Measurements from ENCODE around the gene TOR1B. TPM values are rescaled to one million over a fixed set of nuclear protein-coding genes. Genes with fewer than 3 reads are reported as not detected.

Gene TOR1B
- total RNA-seq, 2 donors from 2014 or later = 15.2 to 16.9 TPM

DNA sequence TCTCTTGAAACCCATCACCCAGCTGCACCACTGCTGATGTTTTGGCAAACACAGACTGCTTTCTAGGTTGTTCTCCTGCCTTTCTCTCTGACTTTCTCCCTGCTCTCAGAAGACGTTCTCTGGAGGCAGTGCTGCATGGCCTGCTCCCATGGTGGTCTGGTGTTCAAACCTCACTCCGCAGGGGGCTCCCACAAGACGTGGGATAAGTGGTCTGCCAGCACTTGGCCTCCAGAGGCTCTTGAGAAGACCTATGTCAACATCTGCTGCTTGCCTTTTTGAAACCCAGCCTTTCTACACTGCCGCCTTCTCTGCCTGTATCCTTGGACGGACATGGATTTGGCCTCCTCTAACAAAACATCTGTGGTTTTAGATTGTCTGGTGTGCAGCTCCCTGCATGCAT is 48.8 kb downstream of the TOR1B start:
- Mint-ChIP-seq H3K27ac (no peak overlapping the region), H3K4me1 (no peaks in the 10 kb centered on the region), H3K36me3 (ENCODE audit: low read depth) (peaks cover 39% of the 10 kb centered on the region), H3K27me3 (ENCODE audit: insufficient read depth) (no peaks in the 10 kb centered on the region), H3K9me3 (no peaks in the 10 kb centered on the region), H3K4me3 (no peak overlapping the region)
- no peaks in the 10 kb centered on the region for H3K4me1 ChIP-seq (ENCODE audit: control insufficient read depth, insufficient read depth, low read length)
- H3K27ac ChIP-seq (ENCODE audit: low read depth, low read length) = no peak overlapping the region
- H3K4me3 ChIP-seq (ENCODE audit: low read length) = no peak overlapping the region
- H3K27me3 ChIP-seq (ENCODE audit: control insufficient read depth, insufficient read depth, low read length, poor library complexity, severe bottlenecking) = no peaks in the 10 kb centered on the region
- TF ChIP-seq, protein P1, sequence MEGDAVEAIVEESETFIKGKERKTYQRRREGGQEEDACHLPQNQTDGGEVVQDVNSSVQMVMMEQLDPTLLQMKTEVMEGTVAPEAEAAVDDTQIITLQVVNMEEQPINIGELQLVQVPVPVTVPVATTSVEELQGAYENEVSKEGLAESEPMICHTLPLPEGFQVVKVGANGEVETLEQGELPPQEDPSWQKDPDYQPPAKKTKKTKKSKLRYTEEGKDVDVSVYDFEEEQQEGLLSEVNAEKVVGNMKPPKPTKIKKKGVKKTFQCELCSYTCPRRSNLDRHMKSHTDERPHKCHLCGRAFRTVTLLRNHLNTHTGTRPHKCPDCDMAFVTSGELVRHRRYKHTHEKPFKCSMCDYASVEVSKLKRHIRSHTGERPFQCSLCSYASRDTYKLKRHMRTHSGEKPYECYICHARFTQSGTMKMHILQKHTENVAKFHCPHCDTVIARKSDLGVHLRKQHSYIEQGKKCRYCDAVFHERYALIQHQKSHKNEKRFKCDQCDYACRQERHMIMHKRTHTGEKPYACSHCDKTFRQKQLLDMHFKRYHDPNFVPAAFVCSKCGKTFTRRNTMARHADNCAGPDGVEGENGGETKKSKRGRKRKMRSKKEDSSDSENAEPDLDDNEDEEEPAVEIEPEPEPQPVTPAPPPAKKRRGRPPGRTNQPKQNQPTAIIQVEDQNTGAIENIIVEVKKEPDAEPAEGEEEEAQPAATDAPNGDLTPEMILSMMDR (conservative IDR thresholded peaks at IDR 0.05) = no peak
- peaks cover 34% of the 10 kb centered on the region for H3K36me3 ChIP-seq (ENCODE audit: control insufficient read depth, insufficient read depth, low read length)
- 83 to 86% methylated on average over 5 of the region's 5 CpGs for WGBS, 2 experiments (ENCODE audit: insufficient coverage in 1 of 2, insufficient read length in 1 of 2)
- no peak for DNase-seq
- H3K9me3 ChIP-seq (ENCODE audit: control insufficient read depth, low read length) = no peaks in the 10 kb centered on the region
- no peak overlapping the region for H3K9ac ChIP-seq (ENCODE audit: extremely low read depth, low read length, poor library complexity, severe bottlenecking)

DNA sequence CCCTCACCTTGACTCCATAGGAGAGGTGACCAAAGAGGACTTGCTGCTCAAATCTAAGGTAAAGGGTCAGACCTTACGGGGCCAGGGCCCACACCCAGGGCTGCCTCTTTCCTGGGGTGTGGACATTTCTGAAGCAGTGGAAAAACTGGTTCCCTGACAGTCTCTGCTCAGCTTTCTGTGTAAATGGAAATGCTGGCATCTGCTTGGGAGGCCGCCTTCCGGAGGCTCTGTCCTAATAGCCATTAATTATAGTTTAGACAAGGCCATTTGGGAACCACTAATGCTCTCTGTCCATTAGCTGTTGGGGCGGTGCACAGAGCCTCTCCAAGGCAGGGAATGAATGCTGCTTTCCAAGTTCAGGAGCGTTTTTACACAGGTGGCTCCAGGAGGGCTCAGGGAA is 49.6 kb downstream of the TOR1B start:
- Histone ChIP-seq H3K27ac (ENCODE audit: low read depth, low read length) (no peak overlapping the region), H3K27me3 (ENCODE audit: control insufficient read depth, insufficient read depth, low read length, poor library complexity, severe bottlenecking) (no peaks in the 10 kb centered on the region), H3K9ac (ENCODE audit: extremely low read depth, low read length, poor library complexity, severe bottlenecking) (no peak overlapping the region), H3K36me3 (ENCODE audit: control insufficient read depth, insufficient read depth, low read length) (peaks cover 34% of the 10 kb centered on the region), H3K4me1 (ENCODE audit: control insufficient read depth, insufficient read depth, low read length) (no peaks in the 10 kb centered on the region), H3K9me3 (ENCODE audit: control insufficient read depth, low read length) (no peaks in the 10 kb centered on the region), H3K4me3 (ENCODE audit: low read length) (no peak overlapping the region)
- DNase-seq = no peak
- Mint-ChIP-seq H3K27ac (no peak overlapping the region), H3K27me3 (ENCODE audit: insufficient read depth) (no peaks in the 10 kb centered on the region), H3K36me3 (ENCODE audit: low read depth) (peaks cover 40% of the 10 kb centered on the region), H3K4me1 (no peaks in the 10 kb centered on the region), H3K4me3 (no peak overlapping the region), H3K9me3 (no peaks in the 10 kb centered on the region)
- WGBS, 2 experiments (ENCODE audit: insufficient coverage in 1 of 2, insufficient read length in 1 of 2) = 87 to 88% methylated on average over 4 to 5 of the region's 5 CpGs
- TF ChIP-seq, protein P1 (conservative IDR thresholded peaks at IDR 0.05) = no peak

DNA sequence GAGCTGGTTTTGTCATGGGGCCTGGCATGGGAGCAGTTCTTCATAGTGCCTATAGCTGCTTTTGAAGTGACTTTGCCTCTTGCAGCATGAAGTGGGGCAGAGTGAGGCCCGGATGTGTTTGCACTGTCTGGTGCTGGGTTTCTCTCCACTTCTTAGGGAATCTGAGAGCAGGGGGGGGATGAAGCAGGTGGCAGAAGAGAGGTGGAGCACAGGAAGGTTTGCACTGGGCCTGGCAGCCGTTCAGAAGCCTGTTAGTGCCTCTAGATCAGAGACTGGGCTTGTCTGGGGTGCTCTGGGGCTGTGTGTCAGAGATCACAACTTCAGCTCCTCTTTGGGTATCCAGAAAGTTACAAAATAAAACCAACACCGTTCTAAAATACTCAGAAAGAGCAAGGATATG is 50.6 kb downstream of the TOR1B start:
- Histone ChIP-seq H3K9me3 (ENCODE audit: control insufficient read depth, low read length) (no peaks in the 10 kb centered on the region), H3K4me1 (ENCODE audit: control insufficient read depth, insufficient read depth, low read length) (no peaks in the 10 kb centered on the region), H3K27ac (ENCODE audit: low read depth, low read length) (no peak overlapping the region), H3K9ac (ENCODE audit: extremely low read depth, low read length, poor library complexity, severe bottlenecking) (no peak overlapping the region), H3K4me3 (ENCODE audit: low read length) (no peak overlapping the region), H3K27me3 (ENCODE audit: control insufficient read depth, insufficient read depth, low read length, poor library complexity, severe bottlenecking) (no peaks in the 10 kb centered on the region), H3K36me3 (ENCODE audit: control insufficient read depth, insufficient read depth, low read length) (peaks cover 34% of the 10 kb centered on the region)
- H3K9me3 Mint-ChIP-seq = no peaks in the 10 kb centered on the region
- no peak for DNase-seq
- no peak overlapping the region for H3K27ac Mint-ChIP-seq
- 57 to 59% methylated on average over 3 of the region's 3 CpGs for WGBS, 2 experiments (ENCODE audit: insufficient coverage in 1 of 2, insufficient read length in 1 of 2)
- peaks cover 47% of the 10 kb centered on the region for H3K36me3 Mint-ChIP-seq (ENCODE audit: low read depth)
- H3K4me1 Mint-ChIP-seq = no peaks in the 10 kb centered on the region
- TF ChIP-seq, protein P1 (conservative IDR thresholded peaks at IDR 0.05) = no peak
- no peaks in the 10 kb centered on the region for H3K27me3 Mint-ChIP-seq (ENCODE audit: insufficient read depth)
- no peak overlapping the region for H3K4me3 Mint-ChIP-seq

Measured in endodermal cell (in vitro differentiated cells).